BJ (cell line): Measurements from ENCODE around the gene CHKB. TPM values are rescaled to one million over a fixed set of nuclear protein-coding genes. Genes with fewer than 3 reads are reported as not detected.

Experiments used
- CTCF ChIA-PET: fragments of 350-600 bp; formaldehyde crosslinking; extraction: SDS; loops from one replicate; lab custom pipeline; 2021; ENCODE audit warnings: antibody characterized with exemption, inconsistent platforms; lab: Yijun Ruan, JAX
- POLR2A ChIA-PET: fragments of 300-600 bp; sonication (Branson Sonifier 250); formaldehyde crosslinking; extraction: SDS; loops from one replicate; lab custom pipeline; 2021; ENCODE audit warnings: antibody characterized with exemption; lab: Charles Lee
- DNase-seq: peaks from one replicate; pipeline ENCODE4 v3.0.0-alpha.2; 2011; ENCODE audit warnings: low read depth
- H3K27me3 ChIP-seq: 2 replicates; pipeline ENCODE4 v1.6.0; 2011; ENCODE audit warnings: low read length; ENCODE audit not compliant: control insufficient read depth, insufficient read depth
- H3K36me3 ChIP-seq: 2 replicates; pipeline ENCODE4 v1.5.1; 2011; ENCODE audit warnings: low read length; ENCODE audit not compliant: control insufficient read depth, insufficient read depth
- H3K4me3 ChIP-seq: 2 replicates; pipeline ENCODE4 v1.5.1; 2011; ENCODE audit warnings: low read depth, mild to moderate bottlenecking, control low read depth, low read length
- polyA plus RNA-seq: library from polyadenylated mRNA; depleted of rRNA; stranded (reverse); fragments of >200 nt; gene quantifications from 2 replicates; pipeline ENCODE4 v1.2.3, GENCODE V29; 2011
- TF ChIP-seq, protein P1 (sequence below): IDR thresholded peaks from 2 replicates; pipeline ENCODE4 v1.5.1; 2011; ENCODE audit warnings: low read depth, mild to moderate bottlenecking, control low read depth, inconsistent platforms, low read length, moderate library complexity; ENCODE audit not compliant: insufficient read depth

CHKB gene
- polyA plus RNA-seq, 1 experiment: 51.2 TPM

GRCh38 chr22:50577987-50578775 lies 4.5 kb downstream of the CHKB start, which contains the start of gene CPT1B:
CPT1B (minus strand) TSS chr22:50578427; CDS start chr22:50577915, 512 bp downstream.
- DNase-seq: no peak
- ChIA-PET CTCF (interaction anchor here (1.0 to 2.7 kb wide), 6 partner anchors 15 to 113 kb away, joined by 3 to 20 read pairs (median 5); partner anchors contain the start of genes SCO2 and SYCE3), POLR2A (interaction anchor here (0.7 kb wide), 1 partner anchor 56 kb away, joined by 3 read pairs; no protein-coding TSS in a partner anchor)
- Histone ChIP-seq H3K36me3 (peaks cover 8% of the 10 kb centered on the region), H3K4me3 (peak within 1 kb of the TSS; percentile 6; the same call in 1 of the 2 replicates), H3K27me3 (no peaks in the 10 kb centered on the region)
- TF ChIP-seq, protein P1, sequence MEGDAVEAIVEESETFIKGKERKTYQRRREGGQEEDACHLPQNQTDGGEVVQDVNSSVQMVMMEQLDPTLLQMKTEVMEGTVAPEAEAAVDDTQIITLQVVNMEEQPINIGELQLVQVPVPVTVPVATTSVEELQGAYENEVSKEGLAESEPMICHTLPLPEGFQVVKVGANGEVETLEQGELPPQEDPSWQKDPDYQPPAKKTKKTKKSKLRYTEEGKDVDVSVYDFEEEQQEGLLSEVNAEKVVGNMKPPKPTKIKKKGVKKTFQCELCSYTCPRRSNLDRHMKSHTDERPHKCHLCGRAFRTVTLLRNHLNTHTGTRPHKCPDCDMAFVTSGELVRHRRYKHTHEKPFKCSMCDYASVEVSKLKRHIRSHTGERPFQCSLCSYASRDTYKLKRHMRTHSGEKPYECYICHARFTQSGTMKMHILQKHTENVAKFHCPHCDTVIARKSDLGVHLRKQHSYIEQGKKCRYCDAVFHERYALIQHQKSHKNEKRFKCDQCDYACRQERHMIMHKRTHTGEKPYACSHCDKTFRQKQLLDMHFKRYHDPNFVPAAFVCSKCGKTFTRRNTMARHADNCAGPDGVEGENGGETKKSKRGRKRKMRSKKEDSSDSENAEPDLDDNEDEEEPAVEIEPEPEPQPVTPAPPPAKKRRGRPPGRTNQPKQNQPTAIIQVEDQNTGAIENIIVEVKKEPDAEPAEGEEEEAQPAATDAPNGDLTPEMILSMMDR: peak; percentile 32; the same call in 1 of the 2 replicates

- Histone ChIP-seq H3K27me3 (no peaks in the 10 kb centered on the region), H3K4me3 (no peak overlapping the region), H3K36me3 (peaks cover 8% of the 10 kb centered on the region)
- ChIA-PET CTCF (interaction anchor here (1.0 to 2.7 kb wide), 6 partner anchors 9 to 114 kb away, joined by 3 to 20 read pairs (median 4); partner anchors contain the start of genes SCO2 and SYCE3), POLR2A (no interaction called here)
- TF ChIP-seq, protein P1: no peak
- no peak for DNase-seq
Measured at GRCh38 chr22:50577697-50577986, 5.0 kb downstream of the CHKB start.

DNA sequence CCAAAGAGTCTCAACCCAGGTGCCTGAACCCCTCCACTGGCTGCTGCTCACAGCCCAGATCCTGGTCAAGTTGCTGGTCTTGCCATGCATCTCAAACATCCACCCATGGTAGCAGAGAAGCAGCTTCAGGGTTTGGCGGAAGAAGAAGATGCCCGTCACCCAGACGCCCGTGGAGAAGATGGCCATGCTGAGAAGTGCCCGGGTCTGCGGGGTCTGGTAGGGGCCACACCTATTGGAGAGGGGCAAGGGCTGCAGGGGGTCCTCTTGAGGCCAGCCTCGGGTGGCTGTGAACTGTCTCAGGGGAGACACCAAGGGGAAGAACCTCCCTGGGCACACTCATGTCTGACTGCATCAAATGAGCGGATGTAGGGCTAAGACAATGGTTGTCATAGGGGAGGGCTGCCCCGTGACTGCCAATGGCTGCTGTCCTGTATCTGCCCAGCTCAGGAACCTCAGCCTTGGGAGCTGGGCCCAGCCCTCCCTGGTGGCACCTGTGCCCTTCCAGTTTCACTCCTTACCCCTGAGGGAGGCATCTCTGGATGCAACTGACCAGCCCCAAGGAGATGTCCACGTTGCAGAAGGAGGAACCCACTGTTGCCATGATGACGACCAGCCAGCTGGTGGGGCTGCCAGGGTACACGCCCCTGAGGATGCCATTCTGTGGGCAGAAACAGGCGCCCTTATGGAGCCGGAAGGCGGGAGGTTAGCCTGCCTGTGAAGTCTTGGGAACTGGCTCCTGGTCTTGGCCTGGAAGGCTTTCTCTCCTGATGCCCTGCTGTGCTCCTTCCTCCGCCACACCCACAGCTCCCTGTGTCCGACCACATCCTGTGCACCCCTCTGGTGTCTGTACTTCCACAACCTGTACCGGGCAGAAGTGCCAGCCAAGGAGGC lies 5.6 kb downstream of the CHKB start:
- ChIA-PET CTCF (interaction anchor here (0.6 to 2.7 kb wide), 7 partner anchors 8 to 115 kb away, joined by 3 to 20 read pairs (median 3); partner anchors contain the start of gene SYCE3), POLR2A (interaction anchor here (0.5 kb wide), 1 partner anchor 97 kb away, joined by 4 read pairs; no protein-coding TSS in a partner anchor)
- no peak for DNase-seq
- Histone ChIP-seq H3K36me3 (peaks cover 8% of the 10 kb centered on the region), H3K27me3 (no peaks in the 10 kb centered on the region), H3K4me3 (no peak overlapping the region)
- TF ChIP-seq, protein P1: no peak

DNA sequence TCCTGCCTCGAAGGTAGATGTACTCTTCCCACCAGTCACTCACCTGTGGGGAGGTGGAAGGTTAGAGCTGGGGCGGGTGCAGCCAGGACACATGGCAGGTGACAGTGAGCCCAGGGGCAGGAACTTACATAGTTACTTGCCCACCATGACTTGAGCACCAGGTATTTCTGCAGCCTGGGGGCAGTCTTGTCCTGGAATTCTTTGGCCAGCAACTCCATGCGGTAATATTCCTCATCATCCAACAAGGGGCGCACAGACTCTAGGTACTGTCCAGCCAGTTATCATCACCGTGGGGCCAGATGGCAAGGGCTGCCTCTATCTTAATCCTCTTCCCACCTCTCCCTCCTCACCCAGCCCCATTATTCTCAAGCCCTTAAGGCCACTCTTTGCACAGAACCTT lies 6.6 kb downstream of the CHKB start:
- CTCF ChIA-PET: interaction anchor here (1.0 to 2.7 kb wide), 7 partner anchors 9 to 120 kb away, joined by 3 to 20 read pairs (median 4); partner anchors contain the start of gene SYCE3
- TF ChIP-seq, protein P1: peak; percentile 23; the same call in 1 of the 2 replicates
- POLR2A ChIA-PET: no interaction called here
- Histone ChIP-seq H3K4me3 (no peak overlapping the region), H3K36me3 (peaks cover 8% of the 10 kb centered on the region), H3K27me3 (no peaks in the 10 kb centered on the region)
- no peak for DNase-seq
